ENCODE results near the gene FXYD2. TPM values are rescaled to one million over a fixed set of nuclear protein-coding genes. Genes with fewer than 3 reads are reported as not detected.

The FXYD2 gene
- total and polyA plus RNA-seq, 2 of the 13 experiments (the other 11 are each of a cell fraction or from before 2014, with no cell fraction given): 45.9 to 106 TPM

DNA sequence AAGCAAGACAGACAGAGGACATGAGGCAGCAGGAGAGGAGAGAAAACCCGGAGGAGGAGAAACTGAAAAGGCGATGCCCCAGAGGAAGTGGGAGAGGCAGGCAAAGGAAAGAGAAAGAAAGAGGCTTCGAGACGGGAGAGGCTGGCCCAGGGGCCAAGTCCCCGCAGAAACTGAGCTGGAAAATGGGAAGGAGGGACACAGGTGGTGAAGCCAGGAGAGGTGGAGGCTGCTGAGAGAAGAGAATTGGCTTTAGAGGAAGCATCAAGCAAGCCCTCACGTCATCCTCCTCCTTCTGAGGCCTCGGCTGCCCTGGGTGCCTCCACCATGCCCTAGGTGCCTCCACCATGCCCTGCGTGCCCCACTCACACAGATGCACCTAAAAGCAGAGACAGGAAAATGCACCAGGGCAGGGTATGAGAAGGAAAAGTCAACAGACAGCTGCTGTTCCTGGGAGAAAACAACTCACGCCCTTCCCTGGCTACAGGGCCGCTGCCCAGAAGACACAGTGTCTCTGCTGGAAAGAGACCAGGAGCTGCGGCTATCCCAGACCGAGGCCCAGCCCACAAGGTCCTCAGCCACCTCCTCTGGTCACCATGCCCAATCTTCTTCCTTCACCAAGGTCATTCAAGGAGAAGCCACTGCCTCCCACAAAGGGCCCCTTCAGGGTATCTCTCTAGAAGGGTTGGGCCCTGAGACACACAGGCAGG is 37.6 kb upstream of the FXYD2 start (continued):
- no peak for TF ChIP-seq ZNF318 (CRISPR knock-in tag; IDR thresholded peaks at IDR 0.05)
- no peak for TF ChIP-seq ELF1 (CRISPR knock-in tag; IDR thresholded peaks at IDR 0.05)
- TF ChIP-seq, protein P1, sequence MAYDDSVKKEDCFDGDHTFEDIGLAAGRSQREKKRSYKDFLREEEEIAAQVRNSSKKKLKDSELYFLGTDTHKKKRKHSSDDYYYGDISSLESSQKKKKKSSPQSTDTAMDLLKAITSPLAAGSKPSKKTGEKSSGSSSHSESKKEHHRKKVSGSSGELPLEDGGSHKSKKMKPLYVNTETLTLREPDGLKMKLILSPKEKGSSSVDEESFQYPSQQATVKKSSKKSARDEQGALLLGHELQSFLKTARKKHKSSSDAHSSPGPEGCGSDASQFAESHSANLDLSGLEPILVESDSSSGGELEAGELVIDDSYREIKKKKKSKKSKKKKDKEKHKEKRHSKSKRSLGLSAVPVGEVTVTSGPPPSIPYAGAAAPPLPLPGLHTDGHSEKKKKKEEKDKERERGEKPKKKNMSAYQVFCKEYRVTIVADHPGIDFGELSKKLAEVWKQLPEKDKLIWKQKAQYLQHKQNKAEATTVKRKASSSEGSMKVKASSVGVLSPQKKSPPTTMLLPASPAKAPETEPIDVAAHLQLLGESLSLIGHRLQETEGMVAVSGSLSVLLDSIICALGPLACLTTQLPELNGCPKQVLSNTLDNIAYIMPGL (CRISPR knock-in tag; IDR thresholded peaks at IDR 0.05; ENCODE audit: borderline replicate concordance in 1 of 2, low read depth in 1 of 2): no peak
- no peak for TF ChIP-seq HCFC1 (IDR thresholded peaks at IDR 0.05; ENCODE audit: low read depth, low read length)
- no peak for TF ChIP-seq ONECUT2 (CRISPR knock-in tag; IDR thresholded peaks at IDR 0.05)
- no peak for TF ChIP-seq GATAD1 (CRISPR knock-in tag; IDR thresholded peaks at IDR 0.05)
- no peak for TF ChIP-seq HMG20A (CRISPR knock-in tag; IDR thresholded peaks at IDR 0.05; ENCODE audit: borderline replicate concordance)
- TF ChIP-seq BHLHE40 (IDR thresholded peaks at IDR 0.05; ENCODE audit: low read length): no peak
- no peak for TF ChIP-seq ZFP36L1 (CRISPR knock-in tag; IDR thresholded peaks at IDR 0.05)
- no peak for TF ChIP-seq MXD3 (CRISPR knock-in tag; IDR thresholded peaks at IDR 0.05)
- TF ChIP-seq SOX13 (IDR thresholded peaks at IDR 0.05): no peak
- no peak for TF ChIP-seq SOX13 (CRISPR knock-in tag; conservative IDR thresholded peaks at IDR 0.05 in 1 of 2, IDR thresholded peaks at IDR 0.05 in 1 of 2)

All from HepG2 (cell line).